Measurements from ENCODE around the gene PHEX. TPM values are rescaled to one million over a fixed set of nuclear protein-coding genes. Genes with fewer than 3 reads are reported as not detected.

The PHEX gene
- polyA plus RNA-seq, 1 donor (not counting 4 experiments of a cell fraction or from before 2014, with no cell fraction given), result 0.80 TPM

- no peaks in the 10 kb centered on the region for H3K27me3 ChIP-seq (ENCODE audit: control insufficient read depth, extremely low read depth, insufficient read depth, low read length)
- no peak overlapping the region for H3K27ac ChIP-seq (ENCODE audit: control insufficient read depth, insufficient read depth, low read length)
- no peaks in the 10 kb centered on the region for H3K79me2 ChIP-seq (ENCODE audit: control insufficient read depth, insufficient read depth, low read length)
- TF ChIP-seq CTCF (optimal IDR thresholded peaks at IDR 0.05 in 1 of 3, IDR thresholded peaks at IDR 0.05 in 1 of 3, conservative IDR thresholded peaks at IDR 0.05 in 1 of 3; ENCODE audit: extremely low read depth in 1 of 3, insufficient read depth in 2 of 3, low read length in 3 of 3) (no peak), EZH2 (IDR thresholded peaks at IDR 0.05; ENCODE audit: low read length) (no peak)
- H3K4me2 ChIP-seq (ENCODE audit: control insufficient read depth, extremely low read depth, insufficient read depth, low read depth, low read length), result no peak overlapping the region
- H4K20me1 ChIP-seq (ENCODE audit: control insufficient read depth, extremely low read depth, insufficient read depth, low read length), result no peaks in the 10 kb centered on the region
- FAIRE-seq (no peak), DNase-seq (ENCODE audit: low read depth, low spot score) (no peak)
- dilution Hi-C loops (cut with MboI; ENCODE audit: extremely low pct_ligation_motif_present, low sequenced_read_pairs), result no loop called here
- peaks cover 14% of the 10 kb centered on the region for H3K4me1 ChIP-seq (ENCODE audit: control insufficient read depth, extremely low read depth, insufficient read depth, low read length)
- no peak overlapping the region for H3K9ac ChIP-seq (ENCODE audit: control insufficient read depth, extremely low read depth, insufficient read depth, low read length)
- H3K9me3 ChIP-seq (ENCODE audit: control insufficient read depth, low read depth, low read length), result no peaks in the 10 kb centered on the region
- no peaks in the 10 kb centered on the region for H3K36me3 ChIP-seq (ENCODE audit: control insufficient read depth in 2 of 2, extremely low read depth in 1 of 2, insufficient read depth in 2 of 2, low read length in 2 of 2)
- no peak overlapping the region for H2AFZ ChIP-seq (ENCODE audit: control insufficient read depth, low read length)
- no peaks in the 10 kb centered on the region for H3K9me1 ChIP-seq (ENCODE audit: control insufficient read depth, extremely low read depth, insufficient read depth, low read length)
- H3K4me3 ChIP-seq (ENCODE audit: control insufficient read depth in 2 of 3, extremely low read depth in 1 of 3, insufficient read depth in 2 of 3, low read depth in 1 of 3, low read length in 3 of 3), result no peak overlapping the region
Measured at GRCh38 chrX:22125481-22125880, 93.4 kb downstream of the PHEX start.

- H3K4me2 ChIP-seq (ENCODE audit: control insufficient read depth, extremely low read depth, insufficient read depth, low read depth, low read length), result no peak overlapping the region
- DNase-seq (ENCODE audit: low read depth, low spot score) (no peak), FAIRE-seq (peak; percentile 9)
- H3K4me3 ChIP-seq (ENCODE audit: control insufficient read depth in 2 of 3, extremely low read depth in 1 of 3, insufficient read depth in 2 of 3, low read depth in 1 of 3, low read length in 3 of 3), result no peak overlapping the region
- no peaks in the 10 kb centered on the region for H3K9me3 ChIP-seq (ENCODE audit: control insufficient read depth, low read depth, low read length)
- no peaks in the 10 kb centered on the region for H4K20me1 ChIP-seq (ENCODE audit: control insufficient read depth, extremely low read depth, insufficient read depth, low read length)
- H3K27ac ChIP-seq (ENCODE audit: control insufficient read depth, insufficient read depth, low read length), result no peak overlapping the region
- peaks cover 14% of the 10 kb centered on the region for H3K4me1 ChIP-seq (ENCODE audit: control insufficient read depth, extremely low read depth, insufficient read depth, low read length)
- no peaks in the 10 kb centered on the region for H3K9me1 ChIP-seq (ENCODE audit: control insufficient read depth, extremely low read depth, insufficient read depth, low read length)
- TF ChIP-seq EZH2 (IDR thresholded peaks at IDR 0.05; ENCODE audit: low read length), result no peak
- TF ChIP-seq CTCF (optimal IDR thresholded peaks at IDR 0.05 in 1 of 3, IDR thresholded peaks at IDR 0.05 in 1 of 3, conservative IDR thresholded peaks at IDR 0.05 in 1 of 3; ENCODE audit: extremely low read depth in 1 of 3, insufficient read depth in 2 of 3, low read length in 3 of 3), result no peak
- dilution Hi-C loops (cut with MboI; ENCODE audit: extremely low pct_ligation_motif_present, low sequenced_read_pairs), result no loop called here
- H3K79me2 ChIP-seq (ENCODE audit: control insufficient read depth, insufficient read depth, low read length), result no peaks in the 10 kb centered on the region
- no peak overlapping the region for H3K9ac ChIP-seq (ENCODE audit: control insufficient read depth, extremely low read depth, insufficient read depth, low read length)
- no peak overlapping the region for H2AFZ ChIP-seq (ENCODE audit: control insufficient read depth, low read length)
- no peaks in the 10 kb centered on the region for H3K36me3 ChIP-seq (ENCODE audit: control insufficient read depth in 2 of 2, extremely low read depth in 1 of 2, insufficient read depth in 2 of 2, low read length in 2 of 2)
- H3K27me3 ChIP-seq (ENCODE audit: control insufficient read depth, extremely low read depth, insufficient read depth, low read length), result no peaks in the 10 kb centered on the region
Measured at GRCh38 chrX:22126327-22126726, 94.2 kb downstream of the PHEX start.
